Naive thymus-derived CD8-positive, alpha-beta T cell (primary cell): ENCODE results near the gene TRPC6. TPM values are rescaled to one million over a fixed set of nuclear protein-coding genes. Genes with fewer than 3 reads are reported as not detected.
"Not testable (repeated sequence)": the region's sequence is repeated elsewhere in the genome, so short reads cannot be mapped to it uniquely, and the experiment has no call there.

ENCODE experiments used
- ATAC-seq, 2 donors: fragments of 150-1000 bp; cut with Tn5 transposase in 1 of 2; sonication (Bioruptor Pico), chemical (Tn5 transposase) in 1 of 2; 1 replicate in 1 of 2; 2 replicates in 1 of 2; pipeline ENCODE4 v1.10.0; 2021; ENCODE audit warnings: mild to moderate bottlenecking in 2 of 2, moderate library complexity in 2 of 2
- POLR2A ChIA-PET: fragments of 350-600 bp; sonication (Branson Sonifier 250); formaldehyde crosslinking; loops from one replicate; lab custom pipeline; 2021; ENCODE audit warnings: antibody characterized with exemption; lab: Charles Lee
- DNase-seq, 10 donors: peaks; one replicate each; pipeline versions ENCODE4 v3.0.0 to v3.0.0-alpha.2; 2020 to 2022
- H3K27ac Mint-ChIP-seq, 10 donors: one replicate each; pipeline ENCODE4 v1.8.0; 2020 to 2022; ENCODE audit warnings: mild to moderate bottlenecking in 10 of 10, mixed read lengths in 10 of 10, moderate library complexity in 4 of 10, inconsistent platforms in 1 of 10
- H3K27me3 Mint-ChIP-seq, 5 donors: one replicate each; pipeline ENCODE4 v1.8.0; 2021 to 2022; ENCODE audit warnings: mixed read lengths in 5 of 5
- H3K36me3 Mint-ChIP-seq, 3 donors: one replicate each; pipeline ENCODE4 v1.8.0; 2020 to 2022; ENCODE audit warnings: mixed read lengths in 3 of 3, mild to moderate bottlenecking in 2 of 3, inconsistent platforms in 1 of 3
- H3K4me1 Mint-ChIP-seq, 4 donors: one replicate each; pipeline ENCODE4 v1.8.0; 2021 to 2022; ENCODE audit warnings: mixed read lengths in 4 of 4
- H3K4me3 Mint-ChIP-seq, 10 donors: one replicate each; pipeline ENCODE4 v1.8.0; 2020 to 2022; ENCODE audit warnings: mild to moderate bottlenecking in 10 of 10, mixed read lengths in 10 of 10, moderate library complexity in 6 of 10, inconsistent platforms in 1 of 10
- H3K9me3 Mint-ChIP-seq, 9 donors: one replicate each; pipeline ENCODE4 v1.8.0; 2020 to 2022; ENCODE audit warnings: mixed read lengths in 9 of 9, mild to moderate bottlenecking in 3 of 9, inconsistent platforms in 1 of 9, moderate library complexity in 1 of 9
- polyA plus RNA-seq, 3 donors: library from polyadenylated mRNA; unstranded; fragments of 300-500 nt; fragmentation: Illumina TruSeq; gene quantifications; one replicate each; pipeline ENCODE4 v1.2.3, GENCODE V29; 2021
- total RNA-seq, 8 experiments: library from RNA in 2 of 8; stranded (reverse) in 2 of 8; gene quantifications; one replicate each; pipeline ENCODE4 v1.2.3 and lab custom pipeline; 2021 to 2026

TRPC6 gene
- total and polyA plus RNA-seq, 5 experiments from 2014 or later, result not detected

DNA sequence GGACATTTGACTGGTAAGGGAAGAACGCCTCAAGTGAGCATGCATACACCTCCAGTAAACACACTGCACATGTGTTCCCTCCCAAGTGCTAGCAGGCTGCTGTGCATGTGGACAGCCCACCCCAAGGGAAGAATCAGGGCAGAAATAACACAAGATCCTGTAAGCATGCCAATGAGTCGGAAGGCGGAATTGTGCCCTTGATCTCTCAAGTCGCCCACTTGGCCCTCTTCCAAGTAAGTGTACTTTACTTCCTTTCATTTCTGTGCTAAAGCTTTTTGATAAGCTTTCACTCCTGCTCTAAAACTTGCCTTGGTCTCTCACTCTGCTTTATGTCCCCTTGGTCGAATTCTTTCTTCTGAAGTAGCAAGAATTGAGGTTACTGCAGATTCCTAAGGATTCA, 139.6 kb downstream of the TRPC6 start:
- H3K4me1 Mint-ChIP-seq, result no peaks in the 10 kb centered on the region
- no peak overlapping the region for H3K27ac Mint-ChIP-seq
- ATAC-seq (no peak), DNase-seq (no peak)
- no peaks in the 10 kb centered on the region for H3K36me3 Mint-ChIP-seq
- H3K9me3 Mint-ChIP-seq, result peaks cover 0 to 14% (median 0%) of the 10 kb centered on the region in 9 donors
- POLR2A ChIA-PET, result no interaction called here
- no peaks in the 10 kb centered on the region for H3K27me3 Mint-ChIP-seq
- H3K4me3 Mint-ChIP-seq, result no peak overlapping the region

DNA sequence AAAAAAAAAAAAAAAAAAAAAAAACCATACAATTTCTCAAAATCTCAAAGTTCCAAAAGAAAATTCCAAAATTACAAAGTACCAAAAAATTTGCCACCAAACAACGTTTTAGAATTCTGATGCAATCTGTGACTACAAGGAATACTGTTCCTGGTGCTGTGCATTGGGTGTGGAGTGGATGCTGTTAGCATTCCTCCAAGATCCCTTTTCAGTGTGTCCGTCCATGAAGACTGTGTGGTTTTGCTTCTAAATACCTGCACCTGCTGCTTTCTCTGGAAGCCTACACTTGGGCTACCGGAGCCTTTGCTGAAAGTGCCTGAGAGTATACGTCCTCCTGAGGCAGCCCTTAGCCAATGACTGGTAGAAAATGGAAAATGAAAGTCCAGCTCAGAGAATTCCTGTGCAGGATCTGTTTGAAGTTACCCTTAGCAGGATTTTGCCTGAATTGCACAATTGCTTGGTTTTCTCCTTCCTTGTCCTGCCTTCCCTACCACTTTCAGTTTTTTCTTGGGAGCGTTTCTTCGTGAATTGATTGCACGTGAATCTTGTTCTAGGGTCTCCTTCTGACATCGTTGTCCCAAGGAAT, 140.8 kb downstream of the TRPC6 start:
- H3K4me1 Mint-ChIP-seq, result no peaks in the 10 kb centered on the region
- POLR2A ChIA-PET, result no interaction called here
- no peak overlapping the region for H3K4me3 Mint-ChIP-seq
- no peak for ATAC-seq
- H3K9me3 Mint-ChIP-seq, result peaks cover 0 to 14% (median 0%) of the 10 kb centered on the region in 9 donors
- no peak overlapping the region for H3K27ac Mint-ChIP-seq
- H3K27me3 Mint-ChIP-seq, result no peaks in the 10 kb centered on the region
- no peak for DNase-seq
- H3K36me3 Mint-ChIP-seq, result no peaks in the 10 kb centered on the region

DNA sequence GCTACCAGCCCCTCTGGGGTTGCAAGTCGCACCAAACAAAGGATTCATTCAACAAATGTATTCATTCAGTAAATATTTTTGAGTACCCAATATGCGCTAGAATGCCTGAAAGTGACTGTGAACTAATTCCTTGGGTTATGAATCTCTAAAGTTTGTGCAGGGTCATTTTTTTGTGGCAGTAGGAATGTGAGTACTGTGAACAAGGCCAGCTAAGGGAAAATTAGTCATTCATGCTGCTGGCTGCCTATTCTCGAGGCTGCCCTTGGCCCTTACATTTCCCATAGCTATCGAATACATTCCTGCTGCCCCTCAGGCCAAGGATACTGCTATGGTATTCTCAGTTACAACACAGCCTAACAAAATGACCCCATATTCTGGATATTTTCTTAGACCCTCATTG, 141.6 kb downstream of the TRPC6 start:
- Mint-ChIP-seq H3K27me3 (no peaks in the 10 kb centered on the region), H3K9me3 (peaks cover 0 to 14% (median 0%) of the 10 kb centered on the region in 9 donors), H3K36me3 (no peaks in the 10 kb centered on the region), H3K4me3 (no peak overlapping the region), H3K27ac (no peak overlapping the region), H3K4me1 (no peaks in the 10 kb centered on the region)
- ATAC-seq (no peak), DNase-seq (no peak)
- POLR2A ChIA-PET, result no interaction called here

DNA sequence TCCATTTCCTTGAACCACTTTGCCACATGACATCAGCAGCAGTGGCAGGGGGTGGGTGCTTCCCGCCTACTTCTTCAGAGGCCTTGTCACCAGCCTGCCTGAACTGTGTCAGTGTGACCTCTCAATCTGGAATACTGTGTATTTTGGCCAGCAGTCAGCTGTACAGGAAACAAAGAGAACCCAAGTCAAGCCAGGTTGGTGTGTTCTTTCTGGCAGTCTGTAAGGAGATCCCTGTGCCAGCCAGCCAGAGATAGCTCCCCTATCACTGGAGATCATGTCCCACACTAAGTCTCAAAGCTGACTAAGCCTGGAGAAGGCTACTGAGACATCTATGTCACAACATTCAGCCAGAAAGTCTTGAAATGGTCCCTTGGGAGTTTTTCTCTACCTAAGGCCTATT, 142.1 kb downstream of the TRPC6 start:
- DNase-seq (no peak), ATAC-seq (no peak)
- no peaks in the 10 kb centered on the region for H3K36me3 Mint-ChIP-seq
- H3K4me1 Mint-ChIP-seq, result no peaks in the 10 kb centered on the region
- H3K27me3 Mint-ChIP-seq, result no peaks in the 10 kb centered on the region
- H3K4me3 Mint-ChIP-seq, result no peak overlapping the region
- peak overlapping the region in 1 of 10 donors; percentile 11 for H3K27ac Mint-ChIP-seq
- peaks cover 0 to 14% (median 2%) of the 10 kb centered on the region in 9 donors for H3K9me3 Mint-ChIP-seq
- POLR2A ChIA-PET, result no interaction called here

DNA sequence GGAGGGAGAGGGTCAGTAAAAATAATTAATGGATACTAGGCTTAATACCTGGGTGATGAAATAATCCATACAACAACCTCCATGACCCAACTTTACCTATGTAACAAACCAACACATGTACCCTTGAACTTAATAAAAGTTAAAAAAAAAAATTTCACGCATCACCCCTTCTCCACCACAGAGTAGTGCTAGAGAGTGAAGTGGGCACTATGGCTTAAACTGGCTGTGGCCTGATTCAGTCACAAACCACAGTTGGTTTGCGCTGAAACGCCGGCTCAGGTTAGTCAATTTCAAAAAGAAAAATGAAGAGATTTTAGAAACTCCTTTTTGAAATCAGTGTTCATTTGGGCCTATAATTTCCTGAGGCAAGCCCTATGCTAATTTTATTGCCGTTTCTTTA, 144.3 kb downstream of the TRPC6 start:
- H3K27ac Mint-ChIP-seq, result no peak overlapping the region
- H3K27me3 Mint-ChIP-seq, result no peaks in the 10 kb centered on the region
- DNase-seq (no peak), ATAC-seq (no peak)
- POLR2A ChIA-PET, result no interaction called here
- no peaks in the 10 kb centered on the region for H3K4me1 Mint-ChIP-seq
- H3K9me3 Mint-ChIP-seq, result peaks cover 0 to 14% (median 2%) of the 10 kb centered on the region in 9 donors
- no peaks in the 10 kb centered on the region for H3K36me3 Mint-ChIP-seq
- no peak overlapping the region for H3K4me3 Mint-ChIP-seq

DNA sequence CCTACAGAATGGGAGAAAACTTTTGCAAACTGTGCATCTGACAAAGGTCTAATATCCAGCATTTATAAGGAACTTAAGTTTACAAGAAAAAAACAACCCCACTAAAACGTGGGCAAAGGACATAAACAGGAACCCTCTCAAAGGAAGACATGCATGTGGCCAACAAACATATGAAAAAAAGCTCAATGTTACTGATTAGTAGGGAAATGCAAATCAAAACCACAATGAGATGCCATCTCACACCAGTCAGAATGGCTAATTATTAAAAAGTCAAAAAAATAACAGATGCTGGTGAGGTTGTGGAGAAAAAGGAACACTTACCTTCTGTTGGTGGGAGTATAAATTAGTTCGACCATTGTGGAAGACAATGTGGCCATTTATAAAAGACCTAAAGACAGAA, 145.1 kb downstream of the TRPC6 start:
- ATAC-seq, H3K4me1 Mint-ChIP-seq, POLR2A ChIA-PET, H3K27me3 Mint-ChIP-seq, H3K4me3 Mint-ChIP-seq, H3K27ac Mint-ChIP-seq, DNase-seq, H3K36me3 Mint-ChIP-seq: not testable (repeated sequence)
- peaks cover 0 to 14% (median 2%) of the 10 kb centered on the region in 9 donors for H3K9me3 Mint-ChIP-seq

DNA sequence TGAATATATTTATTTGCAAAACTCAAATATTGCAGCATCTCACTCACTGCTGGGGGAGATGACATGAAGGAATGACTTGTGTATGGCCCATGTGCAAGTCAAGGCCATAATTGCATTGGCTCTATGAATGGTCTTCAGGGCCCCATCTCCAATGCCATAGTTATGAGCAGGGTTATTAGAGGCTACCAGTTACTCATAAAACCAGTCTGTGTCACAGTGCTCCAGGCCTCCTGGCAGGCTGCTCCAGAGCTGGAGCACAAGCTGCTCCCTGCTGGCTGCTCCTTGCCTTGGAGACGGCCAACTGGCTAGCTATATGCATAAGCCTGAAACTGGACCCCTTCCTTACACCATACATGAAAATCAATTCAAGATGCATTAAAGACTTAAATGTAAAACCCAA, 145.7 kb downstream of the TRPC6 start:
- H3K27me3 Mint-ChIP-seq, result peaks cover 0 to 2% (median 0%) of the 10 kb centered on the region in 5 donors
- DNase-seq (no peak), ATAC-seq (no peak)
- POLR2A ChIA-PET, result no interaction called here
- H3K27ac Mint-ChIP-seq, result no peak overlapping the region
- no peaks in the 10 kb centered on the region for H3K4me1 Mint-ChIP-seq
- H3K4me3 Mint-ChIP-seq, result no peak overlapping the region
- H3K9me3 Mint-ChIP-seq, result peaks cover 0 to 14% (median 2%) of the 10 kb centered on the region in 9 donors
- H3K36me3 Mint-ChIP-seq, result no peaks in the 10 kb centered on the region

DNA sequence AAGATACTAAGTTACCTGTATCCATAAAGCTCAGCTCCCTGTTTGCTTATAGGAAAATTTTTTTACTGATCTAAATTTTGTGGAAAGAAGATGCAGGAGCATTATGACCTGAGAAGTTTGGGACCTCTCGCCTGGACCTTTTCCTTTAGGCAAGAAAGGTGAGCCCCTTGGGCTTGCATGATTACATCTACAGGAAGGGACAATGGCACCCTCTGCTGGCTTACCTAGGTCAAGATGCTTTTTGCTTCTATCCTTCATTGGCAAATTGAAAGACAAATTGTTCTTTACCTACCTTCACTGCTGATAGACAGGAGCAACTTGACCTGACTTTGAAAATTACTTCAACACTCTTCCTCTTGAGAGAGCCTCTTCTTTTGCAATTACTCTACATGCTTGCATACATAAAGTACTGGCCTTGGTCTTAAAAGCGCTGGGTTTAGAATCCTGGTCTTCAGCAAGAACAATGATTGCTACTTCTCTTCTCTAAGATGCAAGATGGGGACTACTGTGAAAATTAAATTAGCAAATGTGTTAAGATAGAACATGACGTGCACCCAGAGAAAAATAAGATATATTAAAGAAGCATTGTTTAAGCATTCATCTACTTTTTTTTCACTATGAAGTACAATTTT, 147.2 kb downstream of the TRPC6 start:
- POLR2A ChIA-PET, result no interaction called here
- no peak overlapping the region for H3K4me3 Mint-ChIP-seq

DNA sequence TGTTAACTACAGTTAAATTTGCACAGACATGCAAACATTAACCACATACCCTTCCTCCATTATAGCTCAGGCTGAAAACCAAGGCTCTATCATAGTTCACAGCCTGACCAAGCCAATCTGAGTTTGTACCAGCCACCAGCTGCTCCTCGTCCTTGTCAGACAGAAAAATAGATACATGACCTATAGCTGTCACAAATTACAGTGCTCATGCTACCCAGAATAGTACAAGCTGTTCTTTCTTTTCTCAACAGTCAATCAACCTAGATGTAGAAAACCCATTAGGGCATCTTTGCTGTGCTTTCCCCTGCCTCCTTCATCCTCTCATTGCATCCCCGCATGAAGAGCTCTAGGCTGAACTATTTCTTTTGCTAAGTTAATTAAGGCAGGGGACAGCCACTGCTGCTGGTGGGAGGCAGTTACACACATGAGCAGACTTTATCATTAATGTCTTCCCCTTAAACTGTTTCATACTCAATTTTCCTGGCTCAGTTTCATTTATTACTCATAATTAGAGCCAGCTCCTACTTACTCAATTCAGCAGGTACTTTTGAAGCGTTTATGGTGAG, 148.3 kb downstream of the TRPC6 start:
- no peaks in the 10 kb centered on the region for H3K4me1 Mint-ChIP-seq
- peaks cover 0 to 2% (median 0%) of the 10 kb centered on the region in 5 donors for H3K27me3 Mint-ChIP-seq
- ATAC-seq (no peak), DNase-seq (no peak)
- H3K4me3 Mint-ChIP-seq, result no peak overlapping the region
- H3K9me3 Mint-ChIP-seq, result peaks cover 4 to 22% (median 10%) of the 10 kb centered on the region in 9 donors
- peaks cover 0 to 6% (median 3%) of the 10 kb centered on the region in 3 donors for H3K36me3 Mint-ChIP-seq
- no peak overlapping the region for H3K27ac Mint-ChIP-seq
- POLR2A ChIA-PET, result no interaction called here

More for the DNA sequence above, 147.2 kb downstream of the TRPC6 start:
- H3K36me3 Mint-ChIP-seq, result peaks cover 0 to 4% (median 0%) of the 10 kb centered on the region in 3 donors
- peaks cover 4 to 24% (median 7%) of the 10 kb centered on the region in 9 donors for H3K9me3 Mint-ChIP-seq
- DNase-seq (no peak), ATAC-seq (no peak)
- peaks cover 0 to 2% (median 0%) of the 10 kb centered on the region in 5 donors for H3K27me3 Mint-ChIP-seq
- H3K4me1 Mint-ChIP-seq, result no peaks in the 10 kb centered on the region
- H3K27ac Mint-ChIP-seq, result no peak overlapping the region

DNA sequence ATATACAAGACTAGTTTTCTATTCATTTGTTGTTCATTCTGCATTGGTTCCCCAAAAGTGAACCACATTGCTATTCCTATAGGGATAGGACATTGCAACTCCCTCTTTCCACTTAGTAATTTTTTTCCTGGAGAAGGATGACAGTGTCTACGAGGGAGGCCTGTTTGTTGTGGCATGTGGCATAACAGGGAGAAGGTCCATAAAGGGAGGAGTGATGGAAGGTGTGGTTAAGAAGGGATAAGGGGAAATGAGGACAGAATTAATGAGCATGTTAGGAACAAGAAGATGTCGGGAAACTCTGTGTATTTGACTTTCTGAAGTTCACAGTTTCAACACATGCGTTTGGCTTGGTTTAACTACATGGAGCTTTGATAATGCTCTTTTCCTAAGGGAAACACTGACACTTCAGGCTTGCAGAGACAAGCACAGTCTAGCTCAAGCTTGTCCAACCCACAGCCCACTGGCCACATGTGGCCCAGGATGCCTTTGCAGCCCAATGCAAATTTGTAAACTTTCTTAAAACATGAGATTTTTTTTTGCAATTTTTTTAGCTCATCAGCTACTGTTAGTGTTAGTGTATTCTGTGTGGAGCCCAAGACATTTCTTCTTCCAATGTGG, 149.7 kb downstream of the TRPC6 start:
- peaks cover 0 to 2% (median 0%) of the 10 kb centered on the region in 5 donors for H3K27me3 Mint-ChIP-seq
- H3K4me3 Mint-ChIP-seq, result no peak overlapping the region
- H3K9me3 Mint-ChIP-seq, result peaks cover 3 to 30% (median 19%) of the 10 kb centered on the region in 9 donors
- peaks cover 0 to 18% (median 3%) of the 10 kb centered on the region in 3 donors for H3K36me3 Mint-ChIP-seq
- no peak for DNase-seq
- H3K4me1 Mint-ChIP-seq, result no peaks in the 10 kb centered on the region
- POLR2A ChIA-PET, result no interaction called here
- ATAC-seq, result no peak
- H3K27ac Mint-ChIP-seq, result no peak overlapping the region

DNA sequence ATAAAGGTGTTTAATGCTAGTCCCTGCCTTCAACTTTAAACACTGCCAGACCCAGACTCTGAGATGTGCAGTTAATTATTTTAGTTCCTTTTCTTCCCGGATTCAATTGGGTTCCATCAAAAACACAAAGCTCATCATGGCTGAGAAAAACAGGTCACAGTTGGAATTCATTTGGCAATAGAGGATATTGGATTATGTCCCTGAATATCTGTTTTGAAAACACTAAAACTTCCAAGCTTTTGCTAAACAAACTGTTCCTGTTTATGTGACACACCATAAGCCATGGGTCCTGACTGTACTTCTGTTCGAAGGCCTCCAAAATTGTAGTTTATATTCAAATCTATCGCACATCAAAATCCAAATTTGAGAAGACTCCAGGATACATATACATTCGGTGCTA, 150.7 kb downstream of the TRPC6 start:
- Mint-ChIP-seq H3K4me3 (no peak overlapping the region), H3K27me3 (peaks cover 0 to 2% (median 0%) of the 10 kb centered on the region in 5 donors), H3K4me1 (no peaks in the 10 kb centered on the region), H3K27ac (no peak overlapping the region), H3K36me3 (peaks cover 0 to 18% (median 7%) of the 10 kb centered on the region in 3 donors), H3K9me3 (peaks cover 10 to 40% (median 25%) of the 10 kb centered on the region in 9 donors)
- POLR2A ChIA-PET, result no interaction called here
- no peak for ATAC-seq
- DNase-seq, result no peak

DNA sequence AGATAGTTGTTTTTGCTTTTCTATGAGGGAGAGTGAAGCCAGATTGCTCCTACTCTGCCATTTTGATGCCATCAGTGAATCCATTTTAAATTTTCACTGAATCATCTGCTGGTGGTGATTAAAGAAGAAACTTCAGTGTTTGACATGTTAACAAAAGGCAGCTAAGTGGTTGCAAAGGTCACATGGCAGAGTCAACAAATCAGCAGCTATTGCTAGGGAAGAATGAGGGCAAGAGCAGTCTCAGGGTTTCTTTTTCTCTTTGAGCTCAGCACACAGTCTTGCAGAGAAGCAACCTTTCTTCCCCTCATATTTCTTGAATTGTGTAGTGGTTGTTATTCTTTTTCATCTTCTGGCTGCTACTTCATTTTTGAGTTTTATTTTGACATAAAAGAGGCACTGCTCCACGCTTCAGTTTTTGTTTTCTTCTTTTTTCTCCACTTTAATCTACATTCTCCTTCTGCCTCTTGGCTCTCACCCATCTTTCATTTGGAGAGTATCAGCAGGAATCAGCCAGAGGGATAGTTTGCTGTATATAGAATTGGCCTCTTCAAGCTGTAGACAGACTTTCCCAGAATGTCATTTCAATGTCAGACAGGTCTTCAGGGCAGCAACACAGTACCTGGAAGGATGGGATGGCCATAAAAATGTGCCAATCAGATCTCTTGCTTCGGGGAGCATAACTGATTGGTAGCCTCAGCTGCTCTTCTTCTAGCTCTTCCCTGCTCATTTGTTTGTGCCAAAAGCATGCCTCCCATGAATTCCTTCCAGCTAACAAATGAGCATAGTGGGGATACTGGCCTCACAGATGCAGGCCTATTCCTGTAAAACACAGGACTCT, 153.9 kb downstream of the TRPC6 start:
- H3K4me3 Mint-ChIP-seq, result no peak overlapping the region
- no peak overlapping the region for H3K27ac Mint-ChIP-seq
- ATAC-seq, result no peak
- peaks cover 0 to 2% (median 0%) of the 10 kb centered on the region in 5 donors for H3K27me3 Mint-ChIP-seq
- H3K9me3 Mint-ChIP-seq, result peaks cover 16 to 50% (median 33%) of the 10 kb centered on the region in 9 donors
- peaks cover 0 to 18% (median 7%) of the 10 kb centered on the region in 3 donors for H3K36me3 Mint-ChIP-seq
- H3K4me1 Mint-ChIP-seq, result no peaks in the 10 kb centered on the region
- DNase-seq, result no peak
- POLR2A ChIA-PET, result no interaction called here
